HG02943 (cell line): ENCODE measurements around the gene FNDC3B.

Experiments
- ATAC-seq: cut with Tn5 transposase; IDR thresholded peaks from one replicate; pipeline ENCODE4 v1.9.1; 2021; ENCODE audit warnings: mild to moderate bottlenecking, low read depth, moderate library complexity; ENCODE audit not compliant: unreplicated experiment

FNDC3B gene

DNA sequence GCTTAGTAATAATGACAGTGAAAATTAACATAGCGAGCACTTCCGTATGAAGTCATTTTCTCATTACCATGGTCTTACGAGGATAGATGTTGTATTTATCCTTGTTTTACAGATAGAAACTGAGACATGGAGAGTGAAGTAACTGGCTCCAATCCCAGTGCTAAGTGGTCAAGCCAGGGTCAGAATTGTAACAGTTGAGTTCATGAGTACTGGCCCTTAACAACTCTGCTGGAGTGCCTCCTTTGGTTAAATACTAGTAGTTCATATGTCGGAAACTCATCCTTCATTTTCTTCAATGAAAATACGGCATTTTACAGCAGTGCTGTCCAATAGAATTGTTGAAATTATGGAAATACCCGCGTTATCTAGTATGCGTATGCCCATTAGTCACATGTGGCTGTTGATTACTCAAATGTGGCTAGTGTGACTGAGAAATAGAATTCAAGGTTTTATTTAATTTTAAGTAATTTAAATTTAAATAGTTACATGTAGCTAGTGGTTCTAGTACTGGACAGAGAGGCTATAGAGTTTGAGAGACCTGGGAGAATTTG is 32.5 kb downstream of the FNDC3B start:
- no peak for ATAC-seq

DNA sequence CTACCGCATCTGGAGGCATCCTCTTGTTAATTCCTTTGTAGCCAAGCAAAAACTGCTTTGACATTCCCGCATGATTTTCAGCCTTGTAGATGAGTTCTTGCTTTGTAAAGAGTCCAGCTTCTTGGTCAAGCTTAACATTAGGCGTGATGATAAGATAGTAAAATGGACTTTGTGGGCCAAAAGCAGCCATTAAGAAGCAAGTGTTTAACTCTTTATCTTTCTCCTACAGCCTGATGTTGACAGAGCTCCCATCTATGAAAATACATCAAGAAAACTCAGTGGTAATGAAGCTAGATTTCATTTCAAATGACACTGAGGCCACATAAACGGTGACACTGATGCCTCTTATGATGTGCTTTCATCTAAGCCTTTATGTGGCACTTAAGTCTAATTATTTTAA is 33.2 kb downstream of the FNDC3B start:
- ATAC-seq = no peak

DNA sequence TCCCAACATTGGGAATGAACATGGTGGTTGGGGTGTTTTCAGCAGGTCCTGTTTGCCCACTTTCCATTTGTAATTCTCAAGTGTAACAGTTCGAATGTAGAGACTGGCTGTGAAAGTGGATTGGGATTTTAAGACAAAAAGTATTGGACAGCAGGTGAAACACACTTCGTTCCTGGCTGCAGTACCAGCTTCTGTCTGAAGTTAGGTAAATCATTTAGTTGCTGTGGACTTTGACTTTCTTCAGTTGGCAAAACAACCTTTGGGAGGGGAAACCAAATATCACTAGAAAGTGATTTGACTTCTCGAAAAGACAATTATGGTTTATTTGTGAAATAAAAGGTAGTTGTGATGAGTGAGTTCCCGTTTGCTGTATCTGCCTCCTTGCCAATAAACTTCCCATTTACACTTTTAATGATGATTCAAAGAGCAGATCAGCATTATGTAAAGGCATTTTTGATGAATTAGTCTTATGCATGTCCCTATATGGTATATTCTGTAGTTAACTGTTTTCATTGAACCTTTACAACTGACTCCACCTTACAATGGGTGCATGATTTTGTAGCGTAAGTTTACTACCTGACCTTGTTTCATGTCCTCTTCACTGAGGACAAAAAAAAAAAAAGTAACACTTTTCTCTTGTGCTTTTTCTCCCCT is 34.0 kb downstream of the FNDC3B start:
- ATAC-seq = no peak

DNA sequence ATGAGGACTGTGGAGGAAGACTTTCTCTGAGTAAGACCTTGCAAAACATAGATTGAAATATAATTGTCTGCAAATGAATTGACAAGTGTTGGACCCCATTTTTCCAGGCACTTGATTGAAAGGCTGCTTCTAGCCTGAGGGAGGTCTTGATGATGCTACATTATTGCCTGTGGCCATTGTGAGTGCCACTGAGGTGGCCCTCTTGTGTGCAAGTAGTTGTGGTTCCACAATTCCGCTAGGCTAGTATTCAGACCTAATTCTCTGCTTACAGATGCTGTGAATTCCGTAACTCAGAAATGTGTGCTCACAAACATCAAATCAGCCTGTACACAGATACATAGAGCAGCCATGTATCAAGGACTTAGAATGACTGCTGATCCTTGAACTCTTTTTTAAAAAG is 34.7 kb downstream of the FNDC3B start:
- no peak for ATAC-seq

DNA sequence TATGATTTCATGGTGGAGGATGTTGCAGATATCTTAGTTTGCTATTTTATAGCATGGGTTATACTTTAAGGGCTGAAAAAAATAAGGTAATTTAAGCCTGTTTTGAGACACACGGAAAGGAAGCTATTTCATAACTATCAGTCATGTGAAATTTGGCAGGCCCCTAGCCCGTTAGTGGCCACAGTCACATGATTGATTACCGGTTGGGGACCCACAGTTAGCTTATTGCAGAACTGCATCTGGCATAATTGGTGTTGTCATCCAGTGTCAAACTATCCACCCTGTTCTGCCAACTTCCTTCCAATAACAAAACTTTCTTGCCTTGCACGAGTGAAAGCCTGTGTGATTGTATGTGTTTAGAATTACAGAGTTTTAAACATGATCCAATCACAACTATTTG is 35.2 kb downstream of the FNDC3B start:
- no peak for ATAC-seq

DNA sequence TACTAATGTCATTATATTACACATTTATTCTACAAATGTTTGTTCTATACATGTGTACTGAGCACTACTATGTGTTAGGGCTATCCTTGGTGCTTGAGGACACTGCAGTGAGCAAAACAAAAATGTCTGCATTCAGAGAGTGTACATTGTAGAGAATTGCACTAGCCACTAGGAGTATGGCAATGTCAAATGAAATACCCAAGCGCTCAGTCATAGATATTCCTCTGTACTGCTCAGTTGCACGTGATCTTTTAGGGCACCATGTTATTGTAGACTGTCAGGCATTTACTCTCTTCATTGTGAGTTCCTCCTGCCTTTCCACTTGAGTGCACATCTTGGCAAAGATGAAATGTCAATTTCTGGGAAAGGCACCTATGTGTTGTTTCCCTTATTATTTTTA is 36.8 kb downstream of the FNDC3B start:
- ATAC-seq = no peak

DNA sequence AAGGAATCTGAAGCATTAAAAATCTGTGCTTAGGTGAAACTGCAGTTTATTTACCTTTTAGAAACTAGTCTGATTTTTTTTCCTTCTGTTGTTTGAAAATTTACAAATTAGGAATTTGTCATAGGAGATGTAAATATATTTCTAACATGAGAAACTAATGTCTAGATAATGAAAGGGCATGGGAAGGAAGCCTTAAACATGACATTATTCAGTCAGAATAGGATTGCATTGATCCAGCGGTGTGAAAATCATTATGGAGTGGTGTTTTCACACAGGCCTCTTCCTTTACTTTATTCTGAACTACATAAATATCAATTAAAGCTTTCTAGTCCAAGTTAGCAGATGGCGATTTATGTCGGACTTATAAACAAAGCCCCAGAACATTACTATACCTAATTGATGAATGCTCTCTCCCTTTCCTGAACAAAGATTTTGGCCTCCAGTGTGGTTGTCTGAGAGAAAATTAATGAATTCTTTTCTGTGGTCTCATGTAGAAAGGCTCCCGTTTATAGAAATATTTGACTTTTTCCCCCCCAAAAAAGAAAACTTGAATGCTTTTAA is 37.9 kb downstream of the FNDC3B start:
- ATAC-seq = no peak

DNA sequence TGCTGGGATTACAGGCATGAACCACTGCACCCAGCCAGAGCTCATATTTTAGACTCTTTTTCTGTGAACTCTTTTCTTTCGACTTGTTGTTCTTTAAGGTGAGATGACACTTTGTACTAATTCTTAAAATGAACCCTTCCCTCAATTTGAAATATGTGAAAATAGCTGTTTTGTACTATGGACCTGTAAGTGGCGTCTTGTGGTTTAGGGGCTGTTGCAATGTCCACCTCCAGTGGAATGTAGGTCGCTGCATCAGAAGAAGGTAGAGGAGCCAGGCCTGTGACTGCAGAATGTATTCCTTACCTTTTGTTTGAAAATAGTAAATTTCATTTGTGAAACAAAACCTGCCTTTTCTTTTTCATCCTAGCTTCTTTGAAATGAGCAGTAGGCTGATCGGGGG is 38.9 kb downstream of the FNDC3B start:
- no peak for ATAC-seq

DNA sequence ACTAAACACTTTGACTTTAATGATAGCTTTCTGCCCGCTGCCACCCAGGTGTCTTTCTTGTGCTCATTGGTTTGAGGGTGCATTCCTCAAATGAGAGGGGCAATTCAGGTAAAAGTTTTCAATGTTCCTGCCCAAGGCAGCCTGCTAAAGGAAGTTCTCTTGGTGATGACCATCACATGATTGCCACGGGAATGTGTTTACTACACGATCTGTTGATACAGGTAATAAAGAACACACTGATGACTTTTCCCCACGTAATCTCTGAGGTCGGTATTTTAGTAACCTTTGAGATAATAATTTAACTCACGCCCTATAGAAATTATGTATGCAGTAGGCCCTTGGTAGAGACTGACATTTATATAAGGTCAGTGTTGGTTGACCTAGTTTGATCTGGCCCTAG is 39.3 kb downstream of the FNDC3B start:
- no peak for ATAC-seq

DNA sequence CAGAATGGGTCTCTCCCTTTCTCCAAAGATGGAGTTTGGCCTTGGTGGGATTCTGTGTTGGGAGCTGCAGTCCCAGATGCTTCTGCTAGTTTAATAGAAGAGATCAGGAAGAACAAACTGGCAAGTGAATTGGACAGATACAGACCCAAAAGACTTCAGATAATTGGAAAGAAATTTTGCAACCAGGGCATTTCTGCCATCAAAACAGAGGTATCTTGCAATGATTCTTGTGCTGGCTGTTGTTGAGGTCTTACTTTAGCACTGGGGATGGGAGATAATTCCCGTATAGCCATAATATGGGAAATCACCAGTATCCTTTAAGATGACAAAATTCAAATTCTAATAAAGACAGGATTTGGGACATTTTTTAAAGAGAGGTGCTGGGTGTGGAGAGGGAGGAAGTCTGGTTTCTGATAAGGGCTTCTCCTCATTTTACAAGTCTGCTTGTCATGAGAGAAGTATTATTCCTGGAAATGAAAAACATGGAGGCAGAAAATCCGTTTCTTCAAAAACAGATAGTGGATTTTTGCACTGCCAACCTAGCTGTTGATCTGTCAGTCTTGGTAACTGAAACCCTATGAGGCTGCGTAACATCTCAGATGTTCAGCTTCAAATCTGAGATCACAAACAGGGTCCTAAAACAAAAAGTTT is 40.1 kb downstream of the FNDC3B start:
- ATAC-seq = no peak

DNA sequence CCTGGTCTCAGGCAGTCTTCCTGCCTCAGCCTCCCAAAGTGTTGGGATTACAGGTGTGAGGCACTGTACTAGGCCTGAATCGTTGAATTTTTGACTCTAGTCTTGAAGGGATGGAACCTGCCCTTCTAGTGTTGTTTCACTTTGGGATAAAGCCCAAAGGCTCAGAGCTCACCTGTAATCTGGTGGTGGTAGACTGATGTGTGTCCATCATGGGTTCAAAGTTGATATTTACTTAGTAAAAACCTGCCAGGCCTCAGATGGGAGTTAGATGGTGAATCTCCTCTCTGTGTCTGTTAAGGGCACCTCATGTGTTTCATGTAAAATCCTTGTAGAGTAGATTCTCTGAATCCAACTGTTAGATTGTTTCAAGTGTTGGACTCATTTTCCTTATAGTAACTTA is 41.1 kb downstream of the FNDC3B start:
- ATAC-seq = no peak

DNA sequence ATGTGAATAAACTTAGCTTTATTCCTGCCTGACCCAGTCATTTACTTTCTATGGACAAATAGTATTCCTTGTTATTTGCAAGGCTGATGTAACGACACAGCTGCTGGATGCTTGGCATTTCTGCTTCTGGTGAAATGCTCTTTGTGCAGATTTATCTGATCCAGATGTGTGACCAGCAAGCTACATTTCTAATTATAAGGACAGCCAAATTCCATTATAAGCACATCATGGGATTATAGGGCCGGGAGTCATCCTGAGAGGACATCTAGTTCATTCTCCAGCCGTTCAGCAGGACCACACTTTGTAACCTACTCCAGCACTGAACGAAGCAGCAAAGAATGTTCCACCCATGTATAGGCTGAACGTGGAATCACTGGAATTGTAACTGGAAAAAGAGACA is 42.9 kb downstream of the FNDC3B start:
- ATAC-seq = no peak

DNA sequence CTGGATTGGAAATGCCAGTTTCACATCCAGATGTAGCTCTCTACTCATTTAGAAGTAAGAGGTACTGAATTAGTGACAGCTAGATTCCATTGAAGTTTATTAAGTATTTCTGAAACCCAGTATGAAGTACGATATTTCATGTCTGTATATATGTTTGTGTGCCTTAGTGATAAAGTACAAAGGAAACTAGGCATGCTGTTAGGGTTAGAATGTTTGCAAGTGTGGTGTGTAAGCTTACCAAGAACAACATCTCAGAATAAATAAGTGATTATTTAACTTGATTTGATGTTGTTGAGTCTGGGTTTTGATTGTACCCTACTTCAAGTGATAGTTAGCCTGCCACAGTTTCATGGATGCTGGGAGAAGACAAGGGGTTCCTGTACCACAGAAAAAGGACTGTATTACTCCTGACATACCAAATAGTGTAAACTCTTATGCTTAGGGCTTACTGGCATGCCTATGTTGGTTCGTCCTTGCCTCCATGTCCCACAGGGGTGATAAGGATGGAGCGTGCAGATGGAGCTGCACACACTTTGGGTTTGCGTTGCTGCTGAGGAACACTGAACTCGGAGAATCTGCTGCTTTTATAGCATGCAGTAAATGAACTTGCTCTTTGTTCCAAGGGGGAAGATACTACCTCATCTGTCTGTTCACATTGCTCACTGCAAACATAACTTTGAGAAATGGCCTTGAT is 43.6 kb downstream of the FNDC3B start:
- no peak for ATAC-seq

DNA sequence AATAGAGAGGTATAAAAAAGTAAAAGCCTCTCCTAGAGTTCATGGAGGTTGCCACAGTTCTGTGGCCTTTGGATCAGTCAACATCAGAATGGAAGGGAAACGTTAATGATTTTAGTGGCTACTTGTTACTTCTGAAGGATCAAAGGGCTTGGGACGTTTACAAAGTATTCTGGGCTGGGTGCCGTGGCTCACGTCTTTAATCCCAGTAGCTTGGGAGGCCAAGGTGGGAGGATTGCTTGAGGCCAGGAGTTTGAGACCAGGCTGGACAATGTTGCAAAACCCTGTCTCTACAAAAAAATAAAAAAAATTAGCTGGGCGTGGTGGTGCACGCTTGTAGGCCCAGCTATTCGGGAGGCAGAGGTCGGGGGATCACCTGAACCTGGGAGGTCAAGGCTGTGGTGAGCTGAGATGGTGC is 44.6 kb downstream of the FNDC3B start:
- no peak for ATAC-seq

DNA sequence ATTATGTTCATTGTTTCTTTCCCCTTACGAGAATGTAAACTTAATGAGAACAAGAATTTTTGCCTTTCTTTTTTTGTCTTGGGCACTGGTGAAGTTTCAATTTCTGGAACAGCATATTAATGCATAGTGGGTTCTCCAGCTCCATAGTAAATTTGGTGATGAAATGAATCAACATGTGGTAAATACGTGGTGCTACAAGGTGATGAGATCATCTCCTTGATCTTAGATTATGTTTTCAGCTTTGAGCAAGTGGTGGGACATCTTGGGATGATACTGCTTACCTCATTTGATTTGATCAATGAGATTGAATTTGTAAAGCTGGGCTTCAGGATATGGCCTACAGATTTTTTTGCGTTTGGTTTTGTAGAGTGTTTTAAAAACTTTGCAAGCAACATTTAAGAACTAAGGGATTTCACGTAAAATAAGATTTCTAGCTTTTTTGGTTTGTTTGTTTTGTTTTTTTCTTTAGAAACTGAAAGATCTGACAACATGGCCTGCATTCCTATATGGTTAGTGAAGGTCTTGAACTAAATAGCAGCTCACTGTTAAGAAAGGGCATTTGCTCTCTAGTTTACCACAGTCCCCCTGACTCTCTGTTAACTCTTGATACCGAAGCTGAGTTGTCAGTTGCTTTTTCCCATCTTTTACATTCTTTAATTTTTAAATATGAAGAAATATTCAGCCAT is 45.6 kb downstream of the FNDC3B start:
- no peak for ATAC-seq

DNA sequence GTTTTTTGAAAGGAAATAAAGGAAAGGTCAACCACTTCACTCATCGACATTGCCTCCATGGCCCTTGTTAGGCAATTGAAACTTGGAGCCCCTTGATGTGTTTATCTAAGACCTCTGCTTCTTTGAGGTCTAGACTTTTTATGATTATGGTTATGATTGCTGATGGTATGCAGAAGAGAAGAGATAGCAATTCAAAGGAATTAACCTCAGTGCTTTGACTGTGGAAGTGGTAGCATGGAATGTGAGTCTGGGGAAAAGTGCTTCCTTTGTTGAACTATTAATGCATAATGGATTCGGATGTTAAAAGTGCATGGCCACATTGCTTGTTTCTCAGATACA is 46.1 kb downstream of the FNDC3B start:
- no peak for ATAC-seq

DNA sequence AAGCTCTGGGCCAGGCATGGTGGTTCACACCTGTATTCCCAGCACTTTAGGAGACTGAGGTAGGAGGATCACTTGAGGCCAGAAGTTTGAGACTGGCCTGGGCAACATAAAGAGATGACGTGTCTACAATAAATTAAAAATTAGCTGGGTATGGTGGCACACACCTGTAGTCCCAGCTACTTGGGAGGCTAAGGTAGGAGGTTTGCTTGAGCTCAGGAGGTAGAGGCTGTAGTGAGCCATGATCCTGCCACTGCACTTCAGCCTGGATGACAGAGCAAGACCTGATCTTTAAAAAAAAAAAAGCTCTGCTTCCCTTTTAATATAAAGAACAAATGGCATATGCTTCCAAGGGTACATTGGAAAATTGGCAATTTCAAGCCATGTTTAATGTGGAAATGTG is 46.7 kb downstream of the FNDC3B start:
- ATAC-seq = no peak

DNA sequence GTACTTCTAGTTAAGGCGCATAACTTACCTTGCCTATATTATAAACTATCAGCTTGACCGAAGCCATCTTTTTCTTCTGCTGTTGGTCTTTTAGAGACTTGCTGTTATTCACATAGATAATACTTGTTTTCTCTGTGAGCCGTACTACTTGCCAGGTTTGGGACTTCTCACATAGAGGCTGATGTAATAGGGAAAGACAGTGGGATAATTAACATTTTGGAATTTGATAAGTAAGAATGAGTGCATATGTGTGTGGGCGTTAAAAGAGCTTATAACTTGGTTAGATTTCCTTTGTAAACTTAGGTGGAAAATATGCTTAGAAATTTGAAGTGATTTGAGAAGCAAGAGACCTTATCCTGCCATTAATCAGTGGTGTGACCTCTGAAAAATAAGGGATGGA is 47.8 kb downstream of the FNDC3B start:
- ATAC-seq = no peak

DNA sequence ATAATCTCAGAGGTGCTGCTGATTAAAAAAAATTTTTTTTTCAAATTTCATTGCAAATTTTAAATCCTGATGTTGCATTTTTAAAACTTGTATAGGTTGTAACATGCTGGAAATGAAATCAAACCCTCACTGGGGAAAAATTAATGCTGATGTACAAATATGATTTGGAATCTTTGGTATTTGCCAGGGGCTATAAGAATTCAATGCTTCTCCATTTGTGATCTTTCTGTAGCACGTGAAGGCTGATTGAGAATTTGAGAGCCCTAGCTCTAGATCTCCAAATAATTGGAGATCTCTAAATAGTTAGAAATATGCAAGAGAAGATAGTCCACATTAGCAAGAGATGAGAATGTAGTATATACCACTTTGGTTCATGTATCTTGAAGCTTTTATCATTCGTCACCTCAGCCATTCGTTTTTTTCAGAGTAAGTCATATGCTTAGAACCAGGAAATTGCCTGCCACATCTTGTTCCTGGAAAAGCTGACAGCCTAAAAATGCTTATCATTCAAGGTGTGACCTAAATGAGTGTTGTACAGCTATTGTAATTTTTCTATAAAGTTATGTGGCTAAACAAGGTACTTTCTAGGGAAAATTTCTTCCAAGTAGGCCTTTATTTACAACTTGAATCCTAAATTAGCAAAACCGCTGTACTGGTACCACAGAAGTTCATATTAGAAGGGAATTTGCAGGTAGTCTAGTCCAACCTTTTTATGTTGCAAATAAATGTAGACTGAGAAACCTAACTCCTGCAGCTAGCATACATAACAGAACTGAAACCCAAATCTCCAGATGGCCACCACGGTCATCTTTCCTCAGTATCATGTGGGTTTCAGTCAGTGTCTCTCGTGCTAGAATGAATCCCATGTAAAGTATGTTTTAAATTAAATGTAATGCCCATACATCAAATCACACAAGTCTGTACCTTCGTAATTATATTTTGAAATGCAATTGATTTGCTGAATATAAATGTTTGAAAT is 48.5 kb downstream of the FNDC3B start:
- ATAC-seq = peak; percentile 86

DNA sequence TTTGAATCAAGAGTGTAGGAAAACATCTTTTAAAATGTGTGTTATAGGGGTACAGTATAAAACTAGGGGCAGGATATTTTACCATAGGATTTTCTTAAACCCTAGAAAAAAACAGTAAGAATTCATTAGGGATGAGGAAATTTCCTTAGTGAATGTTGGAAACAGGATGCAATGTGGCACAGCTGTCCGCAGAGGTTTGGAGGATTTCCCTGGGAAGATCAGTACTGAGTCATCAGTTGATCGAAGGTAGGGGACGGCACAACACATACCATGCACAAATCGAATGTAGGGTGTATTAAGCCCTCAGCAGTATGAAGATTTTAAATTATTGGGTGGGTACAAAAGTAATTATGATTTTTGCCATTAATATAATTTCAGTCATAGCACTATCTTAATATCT is 49.9 kb downstream of the FNDC3B start:
- no peak for ATAC-seq
